GM12878 (cell line): ENCODE data around the gene DIP2A. TPM values are rescaled to one million over a fixed set of nuclear protein-coding genes. Genes with fewer than 3 reads are reported as not detected.

Experiments
- ATAC-seq: fragments of 200-7000 bp; cut with Tn5 transposase; 3 replicates; pipeline ENCODE4 v1.9.1; 2020; ENCODE audit warnings: mild to moderate bottlenecking, moderate library complexity
- BruUV-seq: library from RNA; stranded (reverse); fragments of 400-500 nt; replicated peaks from 2 replicates; lab custom pipeline; 2021; lab: Mats Ljungman, UMichigan
- CTCF ChIA-PET: fragments of 300-600 bp; sonication (Branson Sonifier 250); formaldehyde crosslinking; extraction: SDS; loops from one replicate; lab custom pipeline; 2021; ENCODE audit warnings: inconsistent platforms; lab: Yijun Ruan, JAX
- POLR2A ChIA-PET: fragments of 350-600 bp; formaldehyde crosslinking; extraction: SDS; loops from one replicate; lab custom pipeline; 2021; ENCODE audit warnings: inconsistent platforms; lab: Charles Lee
- RAD21 ChIA-PET: fragments of 300-600 bp; sonication (Branson Sonifier 250); formaldehyde crosslinking; loops from one replicate; lab custom pipeline; 2023; ENCODE audit warnings: antibody characterized with exemption; ENCODE audit not compliant: unreplicated experiment; lab: Charles Lee
- SMC1A ChIA-PET: fragments of 300-600 bp; sonication (Branson Sonifier 250); formaldehyde crosslinking; loops from one replicate; lab custom pipeline; 2023; ENCODE audit not compliant: unreplicated experiment, uncharacterized antibody; lab: Charles Lee
- DNase-seq: peaks from one replicate; pipeline ENCODE4 v3.0.0-alpha.2; 2011; ENCODE audit warnings: low read depth, low spot score
- FAIRE-seq: peaks from 3 replicates; lab custom pipeline; 2011; peaks lifted over from hg19 to GRCh38; lab: Jason Lieb, UNC
- H2AFZ ChIP-seq: 2 replicates; pipeline ENCODE4 v1.6.0; 2011; ENCODE audit warnings: low read depth, low read length, control low read depth; ENCODE audit not compliant: control insufficient read depth
- H3K27ac ChIP-seq: 2 replicates; pipeline ENCODE4 v1.5.1; 2011; ENCODE audit warnings: control low read depth; ENCODE audit not compliant: control insufficient read depth, insufficient read depth
- H3K27me3 ChIP-seq, 2 experiments: replicated peaks in 1 of 2; 2 replicates each; pipeline versions ENCODE4 v1.6.0 to v1.6.1; 2011; ENCODE audit warnings: low read length in 1 of 2; ENCODE audit not compliant: control insufficient read depth in 2 of 2, insufficient read depth in 2 of 2
- H3K36me3 ChIP-seq, 2 experiments: 2 replicates each; pipeline ENCODE4 v1.5.1; 2011; ENCODE audit warnings: low read length in 1 of 2; ENCODE audit not compliant: control insufficient read depth in 2 of 2, insufficient read depth in 2 of 2
- H3K4me1 ChIP-seq: 2 replicates; pipeline ENCODE4 v1.6.1; 2011; ENCODE audit warnings: mild to moderate bottlenecking, low read length, moderate library complexity, mixed read lengths; ENCODE audit not compliant: control insufficient read depth, insufficient read depth
- H3K4me2 ChIP-seq: 2 replicates; pipeline ENCODE4 v1.6.0; 2011; ENCODE audit warnings: control low read depth; ENCODE audit not compliant: control insufficient read depth, insufficient read depth
- H3K4me3 ChIP-seq: fragments of 200-600 bp; sonication (generic); 2 replicates; pipeline ENCODE4 v1.5.1; 2016
- H3K79me2 ChIP-seq: 2 replicates; pipeline ENCODE4 v1.6.0; 2011; ENCODE audit warnings: low read length; ENCODE audit not compliant: control insufficient read depth, insufficient read depth
- H3K9ac ChIP-seq: 2 replicates; pipeline ENCODE4 v1.8.0; 2011; ENCODE audit warnings: low read length, control low read depth, mixed read lengths; ENCODE audit not compliant: control insufficient read depth, insufficient read depth
- H3K9me3 ChIP-seq: replicated peaks from 3 replicates; pipeline ENCODE4 v1.5.1; 2011; ENCODE audit warnings: mild to moderate bottlenecking, low read length; ENCODE audit not compliant: control insufficient read depth, insufficient read depth
- H4K20me1 ChIP-seq: 2 replicates; pipeline ENCODE4 v1.6.0; 2011; ENCODE audit not compliant: control insufficient read depth, insufficient read depth
- CHD2 ChIP-seq: IDR thresholded peaks from 2 replicates; pipeline ENCODE4 v1.6.1; 2011; ENCODE audit warnings: low read depth, low read length, improper control_type of control experiment, borderline replicate concordance
- EZH2 ChIP-seq: IDR thresholded peaks from 2 replicates; pipeline ENCODE4 v1.6.1; 2012; ENCODE audit warnings: low read depth, mild to moderate bottlenecking, control low read depth, inconsistent platforms, low read length, borderline replicate concordance; ENCODE audit not compliant: control insufficient read depth
- FOXK2 ChIP-seq: fragments of 450-650 bp; IDR thresholded peaks from 2 replicates; pipeline ENCODE4 v1.6.1; 2017; ENCODE audit warnings: mild to moderate bottlenecking, moderate library complexity
- HDAC2 ChIP-seq: fragments of 200-600 bp; sonication (generic); IDR thresholded peaks from 2 replicates; pipeline ENCODE4 v1.6.1; 2017
- JUND ChIP-seq: IDR thresholded peaks from 2 replicates; pipeline ENCODE4 v1.6.1; 2012; ENCODE audit warnings: low read depth, mild to moderate bottlenecking, low read length, improper control_type of control experiment, moderate library complexity
- NR2C1 ChIP-seq: fragments of 450-650 bp; IDR thresholded peaks from 2 replicates; pipeline ENCODE4 v1.6.1; 2017; ENCODE audit warnings: antibody characterized with exemption, mild to moderate bottlenecking, moderate library complexity
- WGBS: methylation state at CpG from one replicate; pipeline ENCODE4 v1.1.6; 2016; ENCODE audit warnings: low lambda C conversion rate; ENCODE audit not compliant: insufficient replicate concordance, insufficient coverage; ENCODE audit errors: missing lambda C conversion rate; 5-methylcytosine and 5-hydroxymethylcytosine counted together
- in situ Hi-C: fragments of 300-500 bp; cut with MboI; formaldehyde crosslinking; loops from 9 replicates; pipeline ENCODE4 v1.14.3; 2018; ENCODE audit warnings: mixed read lengths
- intact Hi-C: fragments of 100-400 bp; cut with micrococcal nuclease; formaldehyde crosslinking; loops from one replicate; pipeline ENCODE4 v1.14.2; 2022; ENCODE audit not compliant: unreplicated experiment
- polyA plus RNA-seq, 11 experiments: library from polyadenylated mRNA; depleted of rRNA in 4 of 11; unstranded in 6 of 11; stranded (reverse) in 5 of 11; fragments of >200 nt; fragmentation: Nextera tagmentation in 4 of 11; fragmentation: Illumina TruSeq in 1 of 11; extraction: Ambion mirVana in 4 of 11; extraction: Trizol in 1 of 11; gene quantifications; 1 replicate in 1 of 11; 2 replicates in 10 of 11; pipeline versions ENCODE4 v1.2.1 to v1.2.3, GENCODE V29; 2011 to 2016; ENCODE audit warnings: inconsistent platforms in 2 of 11, missing spikeins in 2 of 11, low read depth in 1 of 11
- total RNA-seq, 4 experiments: library from RNA; depleted of rRNA in 3 of 4; stranded (reverse); fragments of >200 nt in 3 of 4; fragmentation: Illumina TruSeq in 1 of 4; extraction: Trizol in 1 of 4; gene quantifications; 2 replicates each; pipeline versions ENCODE4 v1.2.1 to v1.2.3, GENCODE V29; 2013 to 2021
- TF ChIP-seq, protein P1 (sequence below): IDR thresholded peaks from 2 replicates; pipeline ENCODE4 v1.6.1; 2011; ENCODE audit warnings: borderline replicate concordance, low read depth, mild to moderate bottlenecking, moderate library complexity, low read length; ENCODE audit not compliant: insufficient read depth, poor library complexity, severe bottlenecking
- TF ChIP-seq, protein P2 (sequence below): fragments of 450-650 bp; IDR thresholded peaks from 2 replicates; pipeline ENCODE4 v1.6.1; 2017; ENCODE audit warnings: low read depth, mild to moderate bottlenecking, moderate library complexity
- TF ChIP-seq, protein P3 (sequence below): fragments of 450-650 bp; IDR thresholded peaks from 2 replicates; pipeline ENCODE4 v1.6.1; 2017; ENCODE audit warnings: mild to moderate bottlenecking, moderate library complexity
- TF ChIP-seq, protein P4 (sequence below): fragments of 450-650 bp; IDR thresholded peaks from 2 replicates; pipeline ENCODE4 v1.6.1; 2017; ENCODE audit warnings: borderline replicate concordance

Gene DIP2A
- total and polyA plus RNA-seq, 10 of the 15 experiments (the other 5 are each of a cell fraction or from before 2014, with no cell fraction given): 1.7 to 25.5 (median 12.2) TPM

DNA sequence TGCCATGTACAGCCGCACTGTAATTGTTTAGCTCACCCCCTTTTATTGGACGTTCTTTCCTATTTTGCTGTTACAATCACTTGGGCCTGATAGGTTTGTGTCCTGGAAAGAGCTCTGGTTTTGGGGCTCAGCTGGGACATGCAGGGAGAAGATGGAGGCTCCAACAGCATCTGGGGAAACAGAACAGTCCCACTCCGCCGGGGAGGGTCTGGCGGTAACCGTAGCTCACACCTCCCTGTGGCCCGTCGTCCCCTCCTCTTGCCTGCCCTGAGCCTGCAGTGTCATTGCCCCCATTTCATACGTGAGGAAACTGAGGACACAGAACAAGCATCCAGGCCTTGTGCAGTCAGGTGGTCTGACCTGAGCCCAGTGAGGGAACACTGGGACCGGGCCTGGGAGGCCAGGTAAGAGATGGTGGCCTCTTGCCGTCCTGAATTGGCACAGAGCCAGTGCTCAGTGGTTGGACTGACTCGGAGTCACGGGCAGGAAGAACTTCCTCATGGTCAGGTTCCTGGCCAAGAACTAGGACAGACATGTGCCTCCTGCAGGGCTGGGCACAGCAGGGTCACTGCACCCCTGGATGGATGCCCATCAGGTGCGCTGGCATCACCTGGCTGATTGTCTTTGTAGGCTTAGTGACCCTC lies 104.4 kb downstream of the DIP2A start:
- Histone ChIP-seq H3K9me3 (no peaks in the 10 kb centered on the region), H3K4me2 (no peak overlapping the region), H3K4me1 (peaks cover 2% of the 10 kb centered on the region; the same call in 1 of the 2 replicates), H3K79me2 (no peaks in the 10 kb centered on the region), H3K27ac (no peak overlapping the region), H4K20me1 (no peaks in the 10 kb centered on the region), H2AFZ (no peak overlapping the region), H3K36me3 (peaks cover 4 to 15% of the 10 kb centered on the region in 2 experiments; a peak in 3 of 4 replicates), H3K27me3 (no peaks in the 10 kb centered on the region), H3K9ac (no peak overlapping the region), H3K4me3 (no peak overlapping the region)
- SMC1A ChIA-PET: no interaction called here
- FAIRE-seq (no peak), ATAC-seq (no peak), DNase-seq (no peak)
- POLR2A ChIA-PET: no interaction called here
- CTCF ChIA-PET: interaction anchor here (0.6 kb wide), 1 partner anchor 25 kb away, joined by 3 read pairs; no protein-coding TSS in a partner anchor
- intact Hi-C loops: no loop called here
- BruUV-seq: no TSS peak
- WGBS: 96% methylated on average over 14 of the region's 14 CpGs
- in situ Hi-C loops: no loop called here
- RAD21 ChIA-PET: no interaction called here
- TF ChIP-seq JUND: no peak
- TF ChIP-seq, protein P1, sequence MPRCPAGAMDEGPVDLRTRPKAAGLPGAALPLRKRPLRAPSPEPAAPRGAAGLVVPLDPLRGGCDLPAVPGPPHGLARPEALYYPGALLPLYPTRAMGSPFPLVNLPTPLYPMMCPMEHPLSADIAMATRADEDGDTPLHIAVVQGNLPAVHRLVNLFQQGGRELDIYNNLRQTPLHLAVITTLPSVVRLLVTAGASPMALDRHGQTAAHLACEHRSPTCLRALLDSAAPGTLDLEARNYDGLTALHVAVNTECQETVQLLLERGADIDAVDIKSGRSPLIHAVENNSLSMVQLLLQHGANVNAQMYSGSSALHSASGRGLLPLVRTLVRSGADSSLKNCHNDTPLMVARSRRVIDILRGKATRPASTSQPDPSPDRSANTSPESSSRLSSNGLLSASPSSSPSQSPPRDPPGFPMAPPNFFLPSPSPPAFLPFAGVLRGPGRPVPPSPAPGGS: no peak
- TF ChIP-seq NR2C1: no peak
- TF ChIP-seq, protein P2, sequence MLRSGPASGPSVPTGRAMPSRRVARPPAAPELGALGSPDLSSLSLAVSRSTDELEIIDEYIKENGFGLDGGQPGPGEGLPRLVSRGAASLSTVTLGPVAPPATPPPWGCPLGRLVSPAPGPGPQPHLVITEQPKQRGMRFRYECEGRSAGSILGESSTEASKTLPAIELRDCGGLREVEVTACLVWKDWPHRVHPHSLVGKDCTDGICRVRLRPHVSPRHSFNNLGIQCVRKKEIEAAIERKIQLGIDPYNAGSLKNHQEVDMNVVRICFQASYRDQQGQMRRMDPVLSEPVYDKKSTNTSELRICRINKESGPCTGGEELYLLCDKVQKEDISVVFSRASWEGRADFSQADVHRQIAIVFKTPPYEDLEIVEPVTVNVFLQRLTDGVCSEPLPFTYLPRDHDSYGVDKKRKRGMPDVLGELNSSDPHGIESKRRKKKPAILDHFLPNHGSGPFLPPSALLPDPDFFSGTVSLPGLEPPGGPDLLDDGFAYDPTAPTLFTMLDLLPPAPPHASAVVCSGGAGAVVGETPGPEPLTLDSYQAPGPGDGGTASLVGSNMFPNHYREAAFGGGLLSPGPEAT: no peak
- TF ChIP-seq, protein P3, sequence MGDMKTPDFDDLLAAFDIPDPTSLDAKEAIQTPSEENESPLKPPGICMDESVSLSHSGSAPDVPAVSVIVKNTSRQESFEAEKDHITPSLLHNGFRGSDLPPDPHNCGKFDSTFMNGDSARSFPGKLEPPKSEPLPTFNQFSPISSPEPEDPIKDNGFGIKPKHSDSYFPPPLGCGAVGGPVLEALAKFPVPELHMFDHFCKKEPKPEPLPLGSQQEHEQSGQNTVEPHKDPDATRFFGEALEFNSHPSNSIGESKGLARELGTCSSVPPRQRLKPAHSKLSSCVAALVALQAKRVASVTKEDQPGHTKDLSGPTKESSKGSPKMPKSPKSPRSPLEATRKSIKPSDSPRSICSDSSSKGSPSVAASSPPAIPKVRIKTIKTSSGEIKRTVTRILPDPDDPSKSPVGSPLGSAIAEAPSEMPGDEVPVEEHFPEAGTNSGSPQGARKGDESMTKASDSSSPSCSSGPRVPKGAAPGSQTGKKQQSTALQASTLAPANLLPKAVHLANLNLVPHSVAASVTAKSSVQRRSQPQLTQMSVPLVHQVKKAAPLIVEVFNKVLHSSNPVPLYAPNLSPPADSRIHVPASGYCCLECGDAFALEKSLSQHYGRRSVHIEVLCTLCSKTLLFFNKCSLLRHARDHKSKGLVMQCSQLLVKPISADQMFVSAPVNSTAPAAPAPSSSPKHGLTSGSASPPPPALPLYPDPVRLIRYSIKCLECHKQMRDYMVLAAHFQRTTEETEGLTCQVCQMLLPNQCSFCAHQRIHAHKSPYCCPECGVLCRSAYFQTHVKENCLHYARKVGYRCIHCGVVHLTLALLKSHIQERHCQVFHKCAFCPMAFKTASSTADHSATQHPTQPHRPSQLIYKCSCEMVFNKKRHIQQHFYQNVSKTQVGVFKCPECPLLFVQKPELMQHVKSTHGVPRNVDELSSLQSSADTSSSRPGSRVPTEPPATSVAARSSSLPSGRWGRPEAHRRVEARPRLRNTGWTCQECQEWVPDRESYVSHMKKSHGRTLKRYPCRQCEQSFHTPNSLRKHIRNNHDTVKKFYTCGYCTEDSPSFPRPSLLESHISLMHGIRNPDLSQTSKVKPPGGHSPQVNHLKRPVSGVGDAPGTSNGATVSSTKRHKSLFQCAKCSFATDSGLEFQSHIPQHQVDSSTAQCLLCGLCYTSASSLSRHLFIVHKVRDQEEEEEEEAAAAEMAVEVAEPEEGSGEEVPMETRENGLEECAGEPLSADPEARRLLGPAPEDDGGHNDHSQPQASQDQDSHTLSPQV: no peak
- TF ChIP-seq HDAC2: no peak
- TF ChIP-seq, protein P4, sequence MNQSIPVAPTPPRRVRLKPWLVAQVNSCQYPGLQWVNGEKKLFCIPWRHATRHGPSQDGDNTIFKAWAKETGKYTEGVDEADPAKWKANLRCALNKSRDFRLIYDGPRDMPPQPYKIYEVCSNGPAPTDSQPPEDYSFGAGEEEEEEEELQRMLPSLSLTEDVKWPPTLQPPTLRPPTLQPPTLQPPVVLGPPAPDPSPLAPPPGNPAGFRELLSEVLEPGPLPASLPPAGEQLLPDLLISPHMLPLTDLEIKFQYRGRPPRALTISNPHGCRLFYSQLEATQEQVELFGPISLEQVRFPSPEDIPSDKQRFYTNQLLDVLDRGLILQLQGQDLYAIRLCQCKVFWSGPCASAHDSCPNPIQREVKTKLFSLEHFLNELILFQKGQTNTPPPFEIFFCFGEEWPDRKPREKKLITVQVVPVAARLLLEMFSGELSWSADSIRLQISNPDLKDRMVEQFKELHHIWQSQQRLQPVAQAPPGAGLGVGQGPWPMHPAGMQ: no peak
- TF ChIP-seq EZH2: no peak
- no peak for TF ChIP-seq CHD2
- TF ChIP-seq FOXK2: no peak
